Pancreas (tissue), 10 donors: ENCODE data around the gene FILIP1L. TPM values are rescaled to one million over a fixed set of nuclear protein-coding genes. Genes with fewer than 3 reads are reported as not detected.

ENCODE experiments used
- ATAC-seq, 4 donors: fragments of 200-7000 bp; cut with Tn5 transposase; one replicate each; pipeline versions ENCODE4 v1.8.0 to v1.9.1; 2020; ENCODE audit warnings: mild to moderate bottlenecking in 4 of 4, moderate library complexity in 4 of 4
- DNase-seq, 6 donors: peaks; one replicate each; pipeline ENCODE4 v3.0.0-alpha.2; 2020
- FAIRE-seq: peaks from 2 replicates; lab custom pipeline; 2012; peaks lifted over from hg19 to GRCh38; lab: Jason Lieb, UNC
- H3K27ac ChIP-seq, 4 donors: fragments of 200-600 bp; sonication (generic); 1 replicate in 3 of 4; 2 replicates in 1 of 4; pipeline versions ENCODE4 v1.5.0 to v1.8.0; 2020
- H3K27me3 ChIP-seq, 4 donors: fragments of 200-600 bp; one replicate each; pipeline ENCODE4 v1.8.0; 2021
- H3K36me3 ChIP-seq, 3 donors: fragments of 200-600 bp; sonication (generic) in 1 of 3; one replicate each; pipeline versions ENCODE4 v1.5.0 to v1.8.0; 2020 to 2021
- H3K4me1 ChIP-seq, 3 donors: fragments of 200-600 bp; one replicate each; pipeline ENCODE4 v1.8.0; 2021
- H3K4me3 ChIP-seq, 4 donors: fragments of 200-600 bp; sonication (generic) in 2 of 4; one replicate each; pipeline versions ENCODE4 v1.5.0 to v1.8.0; 2020 to 2021
- H3K9me3 ChIP-seq, 4 donors: fragments of 200-600 bp; one replicate each; pipeline ENCODE4 v1.8.0; 2021
- WGBS, 2 donors: extraction: QIAGEN DNeasy Blood & Tissue Kit; methylation state at CpG; one replicate each; pipeline ENCODE4 v1.1.7; 2013; 5-methylcytosine and 5-hydroxymethylcytosine counted together
- intact Hi-C, 3 donors: fragments of 100-400 bp; cut with DNase I; formaldehyde crosslinking; loops; one replicate each; pipeline versions ENCODE4 v1.11.1 to v1.14.2; 2022
- polyA plus RNA-seq, 2 donors: library from polyadenylated mRNA; stranded (reverse); fragments of 200-250 nt; gene quantifications; one replicate each; pipeline ENCODE4 v1.2.3, GENCODE V29; 2013
- total RNA-seq, 6 donors: library from RNA; stranded (reverse); fragmentation: NEBNext Ultra II Directional in 4 of 6; extraction: Animal tissue kit (Norgen Biotek cat#: 25700) in 4 of 6; gene quantifications; one replicate each; pipeline versions ENCODE4 v1.2.1 to v1.2.4, GENCODE V29; 2021 to 2023
- TF ChIP-seq, protein P1 (sequence below), 4 donors: fragments of 200-600 bp; sonication (generic) in 3 of 4; IDR thresholded peaks; one replicate each; pipeline versions ENCODE4 v1.5.0 to v1.8.0; 2021; ENCODE audit warnings: antibody characterized with exemption in 4 of 4
- donor health status: healthy with polysubstance abuse.
- donor health status: DM: no; HTN: no; CAD: no; lungs with moderate emphysema.
- donor health status: DM: no; HTN: no; CAD: no.
- donor health status: control.
- donor health status: control.
- donor health status: Bipolar disorder and iron deficiency.
- donor health status: DM: yes; HTN: yes; CAD: no.
- donor health status: DM: no; HTN: no; CAD: no.
- donor health status: DM: no; HTN: no; CAD: no.
- donor health status: DM: yes; HTN: yes; CAD: no.

Gene FILIP1L
- total and polyA plus RNA-seq, 8 donors: 12.5 to 37.7 (median 15.8) TPM

DNA sequence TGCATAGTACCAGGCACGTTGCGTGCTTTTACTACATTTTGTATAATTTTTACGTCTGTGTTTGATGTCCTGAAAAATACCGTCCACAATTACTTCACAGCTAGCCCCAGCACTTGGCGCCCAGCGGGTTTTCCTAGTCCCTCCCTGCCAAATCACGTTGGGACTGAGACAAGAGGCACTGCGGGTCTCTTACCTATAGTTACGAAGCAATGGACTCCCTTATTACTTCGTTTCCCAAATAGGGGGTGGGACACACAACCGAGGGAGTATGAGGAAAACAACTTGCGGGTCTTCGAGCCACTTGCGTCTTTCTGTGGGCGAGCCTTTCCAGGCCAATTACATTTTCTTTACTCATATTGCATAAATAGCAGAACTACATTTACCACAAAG, 297.3 kb downstream of the FILIP1L start:
- intact Hi-C loops: no loop called here
- H3K27ac ChIP-seq: peak overlapping the region in 3 of 4 donors; percentile 75 to 89 (median 79)
- ATAC-seq (peak in 3 of 4 donors; percentile 4 to 40 (median 32)), DNase-seq (peak in 1 of 6 donors; percentile 17), FAIRE-seq (no peak)
- TF ChIP-seq, protein P1, sequence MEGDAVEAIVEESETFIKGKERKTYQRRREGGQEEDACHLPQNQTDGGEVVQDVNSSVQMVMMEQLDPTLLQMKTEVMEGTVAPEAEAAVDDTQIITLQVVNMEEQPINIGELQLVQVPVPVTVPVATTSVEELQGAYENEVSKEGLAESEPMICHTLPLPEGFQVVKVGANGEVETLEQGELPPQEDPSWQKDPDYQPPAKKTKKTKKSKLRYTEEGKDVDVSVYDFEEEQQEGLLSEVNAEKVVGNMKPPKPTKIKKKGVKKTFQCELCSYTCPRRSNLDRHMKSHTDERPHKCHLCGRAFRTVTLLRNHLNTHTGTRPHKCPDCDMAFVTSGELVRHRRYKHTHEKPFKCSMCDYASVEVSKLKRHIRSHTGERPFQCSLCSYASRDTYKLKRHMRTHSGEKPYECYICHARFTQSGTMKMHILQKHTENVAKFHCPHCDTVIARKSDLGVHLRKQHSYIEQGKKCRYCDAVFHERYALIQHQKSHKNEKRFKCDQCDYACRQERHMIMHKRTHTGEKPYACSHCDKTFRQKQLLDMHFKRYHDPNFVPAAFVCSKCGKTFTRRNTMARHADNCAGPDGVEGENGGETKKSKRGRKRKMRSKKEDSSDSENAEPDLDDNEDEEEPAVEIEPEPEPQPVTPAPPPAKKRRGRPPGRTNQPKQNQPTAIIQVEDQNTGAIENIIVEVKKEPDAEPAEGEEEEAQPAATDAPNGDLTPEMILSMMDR (IDR thresholded peaks at IDR 0.05): no peak
- no peaks in the 10 kb centered on the region for H3K9me3 ChIP-seq
- H3K27me3 ChIP-seq: no peaks in the 10 kb centered on the region
- WGBS, 2 donors: 1% methylated on average over 15 of the region's 15 CpGs
- no peaks in the 10 kb centered on the region for H3K36me3 ChIP-seq
- H3K4me3 ChIP-seq: peak overlapping the region; percentile 57 to 83 (median 66)
- H3K4me1 ChIP-seq: peaks cover 0 to 7% (median 0%) of the 10 kb centered on the region in 3 donors

DNA sequence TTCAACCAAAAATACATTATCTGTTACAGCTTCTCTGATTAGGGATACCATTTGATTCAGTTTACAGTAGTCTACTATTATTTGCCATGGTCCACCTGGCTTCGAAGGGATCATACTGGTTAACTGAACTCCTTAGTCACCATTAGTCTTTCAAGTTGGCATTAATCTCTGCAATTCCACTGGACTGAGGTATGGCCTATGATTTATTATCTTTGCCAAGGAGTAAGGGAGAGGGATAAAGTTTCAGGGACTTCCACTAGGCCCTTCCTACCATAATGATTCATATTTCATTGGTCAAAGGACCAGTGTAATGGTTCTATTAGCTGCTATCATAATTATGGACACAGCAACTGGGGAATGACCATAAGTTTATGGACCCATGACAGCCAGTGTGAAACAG, 303.9 kb downstream of the FILIP1L start:
- Histone ChIP-seq H3K9me3 (no peaks in the 10 kb centered on the region), H3K27ac (no peak overlapping the region), H3K36me3 (no peaks in the 10 kb centered on the region), H3K27me3 (no peaks in the 10 kb centered on the region), H3K4me1 (no peaks in the 10 kb centered on the region), H3K4me3 (no peak overlapping the region)
- intact Hi-C loops: no loop called here
- DNase-seq (no peak), FAIRE-seq (no peak), ATAC-seq (no peak)
- WGBS, 2 donors: 74 to 79% methylated on average over 1 of the region's 1 CpG
- TF ChIP-seq, protein P1 (IDR thresholded peaks at IDR 0.05): no peak

DNA sequence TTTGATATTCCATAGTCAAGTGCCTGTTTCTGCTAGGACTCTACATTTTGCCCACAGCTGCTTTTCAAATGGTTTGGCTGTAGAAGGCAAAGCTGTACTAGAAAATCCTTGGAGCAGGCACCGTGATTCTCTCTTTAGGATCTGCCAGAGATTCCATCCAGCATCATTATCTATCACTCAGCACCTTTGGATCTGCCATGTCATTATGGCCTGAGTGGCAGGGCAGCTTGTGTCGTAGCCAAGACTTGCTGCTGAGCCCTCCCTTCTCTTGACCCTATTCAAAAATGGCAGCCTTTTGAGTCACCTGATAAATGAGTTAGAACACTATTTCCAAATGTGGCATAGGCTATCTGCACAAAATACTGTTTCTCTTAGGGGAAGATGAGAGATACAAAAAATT, 304.7 kb downstream of the FILIP1L start:
- ATAC-seq (no peak), FAIRE-seq (no peak), DNase-seq (no peak)
- H3K4me3 ChIP-seq: no peak overlapping the region
- H3K36me3 ChIP-seq: no peaks in the 10 kb centered on the region
- 82 to 91% methylated on average over 2 of the region's 2 CpGs for WGBS, 2 donors
- H3K4me1 ChIP-seq: no peaks in the 10 kb centered on the region
- no peaks in the 10 kb centered on the region for H3K27me3 ChIP-seq
- intact Hi-C loops: no loop called here
- no peaks in the 10 kb centered on the region for H3K9me3 ChIP-seq
- H3K27ac ChIP-seq: no peak overlapping the region
- TF ChIP-seq, protein P1 (IDR thresholded peaks at IDR 0.05): no peak

DNA sequence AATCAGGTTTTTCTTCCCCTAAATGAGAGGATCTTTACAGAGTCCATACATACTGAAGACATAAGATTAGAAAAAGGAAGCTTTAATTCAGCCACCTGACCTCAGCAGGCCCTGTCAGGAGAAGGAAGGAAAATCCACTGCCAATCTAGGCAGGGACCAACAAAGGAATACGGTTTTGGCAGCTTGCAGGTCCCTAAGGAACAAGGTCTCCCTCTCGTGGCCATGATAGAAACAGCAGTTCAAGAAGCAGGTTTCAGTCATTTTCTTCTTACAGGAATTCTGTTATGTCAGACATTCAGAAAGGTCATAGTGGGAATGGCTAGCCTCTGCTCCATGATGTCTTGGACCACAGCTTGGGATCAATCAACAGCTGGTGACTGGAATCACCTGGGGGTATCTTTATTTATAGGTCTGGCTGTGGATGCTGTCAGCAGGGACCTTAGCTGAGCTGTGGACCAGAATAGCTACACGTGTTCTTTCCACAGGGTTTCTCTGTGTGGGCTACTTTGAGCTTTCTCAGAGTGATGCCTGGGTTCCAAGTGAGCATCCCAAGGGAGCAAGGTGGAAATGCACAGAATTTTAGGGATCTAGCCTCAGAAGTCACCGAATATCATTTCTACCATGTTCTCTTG, 306.0 kb downstream of the FILIP1L start:
- H3K9me3 ChIP-seq: no peaks in the 10 kb centered on the region
- DNase-seq (peak in 3 of 6 donors; percentile 30 to 62 (median 32)), ATAC-seq (peak; percentile 46 to 95 (median 82)), FAIRE-seq (no peak)
- WGBS, 2 donors: 44 to 47% methylated on average over 4 of the region's 4 CpGs
- no peaks in the 10 kb centered on the region for H3K27me3 ChIP-seq
- H3K4me1 ChIP-seq: no peaks in the 10 kb centered on the region
- no peak overlapping the region for H3K27ac ChIP-seq
- intact Hi-C loops: no loop called here
- no peak overlapping the region for H3K4me3 ChIP-seq
- H3K36me3 ChIP-seq: no peaks in the 10 kb centered on the region
- TF ChIP-seq, protein P1 (IDR thresholded peaks at IDR 0.05): peak; percentile 50 to 76 (median 62)

DNA sequence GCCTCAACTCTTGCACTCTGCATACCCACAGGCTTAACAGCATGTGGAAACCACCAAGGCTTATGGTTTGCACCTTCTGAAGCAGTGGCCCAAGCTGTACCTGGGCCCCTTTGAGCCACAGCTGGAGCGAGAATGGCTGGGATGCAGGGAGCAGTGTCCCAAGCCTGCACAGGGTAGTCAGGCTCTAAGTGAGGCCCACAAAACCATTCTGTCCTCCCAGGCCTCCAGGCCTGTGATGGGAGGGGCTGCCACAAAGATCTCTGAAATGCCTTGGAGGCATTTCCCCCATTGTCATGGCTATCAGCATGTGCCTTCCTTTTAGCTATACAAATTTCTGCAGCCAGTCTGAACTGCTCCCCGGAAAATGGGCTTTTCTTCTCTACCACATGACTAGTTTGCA, 309.1 kb downstream of the FILIP1L start:
- no peak for DNase-seq
- Histone ChIP-seq H3K4me3 (no peak overlapping the region), H3K9me3 (no peaks in the 10 kb centered on the region), H3K27ac (no peak overlapping the region), H3K27me3 (no peaks in the 10 kb centered on the region), H3K36me3 (no peaks in the 10 kb centered on the region), H3K4me1 (no peaks in the 10 kb centered on the region)
- intact Hi-C loops: no loop called here
- TF ChIP-seq, protein P1 (IDR thresholded peaks at IDR 0.05): no peak
- no peak for ATAC-seq
- FAIRE-seq: no peak
- 95 to 100% methylated on average over 2 of the region's 2 CpGs for WGBS, 2 donors
